Lung (tissue), 12 donors: ENCODE measurements around the gene OR2V1. TPM values are rescaled to one million over a fixed set of nuclear protein-coding genes. Genes with fewer than 3 reads are reported as not detected.
"Not testable (repeated sequence)": the region's sequence is repeated elsewhere in the genome, so short reads cannot be mapped to it uniquely, and the experiment has no call there.

Source experiments
- ATAC-seq: fragments of 200-7000 bp; cut with Tn5 transposase; one replicate; pipeline ENCODE4 v1.9.1; 2020; ENCODE audit warnings: moderate number of reproducible peaks; ENCODE audit not compliant: insufficient read depth, low FRiP score
- DNase-seq, 3 donors: peaks; one replicate each; pipeline ENCODE4 v3.0.0-alpha.2; 2013 to 2017
- H3K27ac ChIP-seq, 2 donors: one replicate each; pipeline ENCODE4 v1.5.1; 2013; ENCODE audit warnings: mild to moderate bottlenecking in 2 of 2, moderate library complexity in 2 of 2, control low read depth in 1 of 2, inconsistent platforms in 1 of 2, low read depth in 1 of 2, low read length in 1 of 2
- H3K27me3 ChIP-seq, 3 donors: one replicate each; pipeline ENCODE4 v1.5.1; 2013; ENCODE audit warnings: low read length in 2 of 3; ENCODE audit not compliant: control insufficient read depth in 3 of 3, insufficient read depth in 3 of 3
- H3K36me3 ChIP-seq, 4 donors: one replicate each; pipeline ENCODE4 v1.5.1; 2013; ENCODE audit warnings: low read length in 4 of 4, mild to moderate bottlenecking in 1 of 4, moderate library complexity in 1 of 4; ENCODE audit not compliant: control insufficient read depth in 4 of 4, insufficient read depth in 4 of 4
- H3K4me1 ChIP-seq, 5 donors: one replicate each; pipeline ENCODE4 v1.5.1; 2013; ENCODE audit warnings: low read length in 5 of 5, mild to moderate bottlenecking in 2 of 5, moderate library complexity in 1 of 5; ENCODE audit not compliant: control insufficient read depth in 5 of 5, insufficient read depth in 5 of 5
- H3K4me3 ChIP-seq: one replicate; pipeline ENCODE4 v1.5.1; 2013; ENCODE audit warnings: mild to moderate bottlenecking, control low read depth, moderate library complexity
- H3K9ac ChIP-seq, 2 donors: one replicate each; pipeline ENCODE4 v1.5.1; 2013; ENCODE audit warnings: low read length in 2 of 2, control low read depth in 1 of 2; ENCODE audit not compliant: insufficient read depth in 1 of 2
- H3K9me3 ChIP-seq, 4 donors: one replicate each; pipeline ENCODE4 v1.5.1; 2013; ENCODE audit warnings: low read length in 3 of 4, mild to moderate bottlenecking in 1 of 4, moderate library complexity in 1 of 4; ENCODE audit not compliant: control insufficient read depth in 4 of 4, insufficient read depth in 3 of 4
- CTCF ChIP-seq: IDR thresholded peaks from 2 replicates; pipeline ENCODE4 v1.5.1; 2012; ENCODE audit warnings: mild to moderate bottlenecking; ENCODE audit errors: control extremely low read depth, extremely low read depth
- WGBS, 2 donors: extraction: QIAGEN DNeasy Blood & Tissue Kit; methylation state at CpG; one replicate each; pipeline ENCODE4 v1.1.7; 2013; 5-methylcytosine and 5-hydroxymethylcytosine counted together
- polyA plus RNA-seq, 2 donors: library from polyadenylated mRNA; stranded (reverse); fragments of 200-250 nt; gene quantifications; one replicate each; pipeline ENCODE4 v1.2.1, GENCODE V29; 2013
- total RNA-seq, 2 donors: library from RNA; depleted of rRNA in 1 of 2; stranded (reverse); fragments of >200 nt in 1 of 2; gene quantifications; one replicate each; pipeline ENCODE4 v1.2.1, GENCODE V29; 2014 to 2021
- donor health status: control.
- donor health status: control.
- donor health status: Bipolar disorder and iron deficiency.
- donor health status: healthy.
- donor health status: DM: yes; HTN: yes; CAD: no.

OR2V1 gene
- total and polyA plus RNA-seq, 4 donors, result not detected

GRCh38 chr5:181105391-181106025, 25.5 kb downstream of the OR2V1 start:
- H3K36me3 ChIP-seq, result no peaks in the 10 kb centered on the region
- peaks cover 0 to under 1% (median 0%) of the 10 kb centered on the region in 4 donors for H3K9me3 ChIP-seq
- no peak overlapping the region for H3K4me3 ChIP-seq
- peaks cover 4 to 43% (median 16%) of the 10 kb centered on the region in 3 donors for H3K27me3 ChIP-seq
- no peak for ATAC-seq
- H3K27ac ChIP-seq, result no peak overlapping the region
- H3K9ac ChIP-seq, result no peak overlapping the region
- TF ChIP-seq CTCF, result no peak
- WGBS, 2 donors, result 49 to 66% methylated on average over 7 of the region's 7 CpGs
- H3K4me1 ChIP-seq, result peaks cover 0 to under 1% (median 0%) of the 10 kb centered on the region in 5 donors
- DNase-seq, result no peak

- 23 to 68% methylated on average over 11 to 20 of the region's 20 CpGs for WGBS, 2 donors
- H3K9ac ChIP-seq, ATAC-seq, H3K9me3 ChIP-seq, H3K36me3 ChIP-seq, DNase-seq, H3K27ac ChIP-seq, H3K4me1 ChIP-seq, H3K4me3 ChIP-seq: not testable (repeated sequence)
- H3K27me3 ChIP-seq, result peaks cover 4 to 44% (median 21%) of the 10 kb centered on the region in 3 donors
These were observed 26.2 kb downstream of the OR2V1 start for GRCh38 chr5:181104606-181105390.

DNA sequence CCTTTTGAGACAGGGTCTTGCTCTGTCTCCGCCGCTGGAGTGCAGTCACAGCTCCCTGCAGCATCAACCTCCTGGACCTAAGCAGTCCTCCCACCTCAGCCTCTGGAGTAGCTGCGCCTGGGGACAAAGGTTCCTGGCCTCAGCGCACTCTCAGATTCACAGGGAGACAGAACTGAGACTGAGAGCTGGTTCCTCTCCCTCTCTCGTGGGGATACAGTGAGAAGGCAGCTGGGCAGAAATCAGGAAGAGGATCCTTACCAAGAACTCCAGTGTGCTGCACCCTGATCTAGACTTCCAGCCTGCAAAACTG, 26.8 kb downstream of the OR2V1 start:
- Histone ChIP-seq H3K27me3 (peaks cover 10 to 49% (median 27%) of the 10 kb centered on the region in 3 donors), H3K9me3 (peaks cover 0 to 11% (median 0%) of the 10 kb centered on the region in 4 donors)
- not testable (repeated sequence) for H3K9ac ChIP-seq, DNase-seq, H3K27ac ChIP-seq, H3K4me1 ChIP-seq, H3K4me3 ChIP-seq, ATAC-seq, H3K36me3 ChIP-seq
- WGBS, 2 donors, result 6 to 10% methylated on average over 5 of the region's 5 CpGs

DNA sequence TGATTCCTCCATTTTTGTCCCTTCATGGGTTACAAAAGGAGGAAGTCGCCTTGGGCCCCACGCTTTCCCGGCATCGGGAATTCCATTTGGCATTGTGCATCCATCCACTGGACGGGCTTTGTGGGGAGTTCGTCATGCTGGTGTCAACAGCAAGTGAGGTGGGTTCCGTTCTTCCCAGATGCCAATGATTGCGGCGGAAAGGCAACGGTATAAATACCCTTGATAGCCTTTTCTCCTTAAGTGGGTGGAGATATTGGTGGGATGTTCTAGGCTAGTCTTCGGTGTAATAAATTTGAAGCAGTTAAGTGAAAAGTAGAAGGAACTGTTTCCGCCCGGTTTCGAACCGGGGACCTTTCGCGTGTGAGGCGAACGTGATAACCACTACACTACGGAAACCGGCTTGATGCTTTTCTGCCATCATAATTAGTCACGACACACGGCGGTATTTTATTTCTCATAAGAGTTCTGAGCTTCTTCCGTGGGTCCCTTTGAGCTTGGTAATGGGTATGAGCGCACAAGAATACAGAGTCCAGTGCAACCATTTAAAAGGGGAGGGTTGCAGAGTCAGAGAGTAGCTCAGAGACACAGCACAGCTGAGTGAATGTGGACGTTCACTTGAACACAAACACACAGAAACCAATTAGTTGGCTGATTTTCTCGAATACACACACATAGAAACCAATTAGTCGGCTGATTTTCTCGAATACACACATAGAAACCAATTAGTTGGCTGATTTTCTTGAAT, 28.9 kb downstream of the OR2V1 start:
- not testable (repeated sequence) for H3K27ac ChIP-seq

DNA sequence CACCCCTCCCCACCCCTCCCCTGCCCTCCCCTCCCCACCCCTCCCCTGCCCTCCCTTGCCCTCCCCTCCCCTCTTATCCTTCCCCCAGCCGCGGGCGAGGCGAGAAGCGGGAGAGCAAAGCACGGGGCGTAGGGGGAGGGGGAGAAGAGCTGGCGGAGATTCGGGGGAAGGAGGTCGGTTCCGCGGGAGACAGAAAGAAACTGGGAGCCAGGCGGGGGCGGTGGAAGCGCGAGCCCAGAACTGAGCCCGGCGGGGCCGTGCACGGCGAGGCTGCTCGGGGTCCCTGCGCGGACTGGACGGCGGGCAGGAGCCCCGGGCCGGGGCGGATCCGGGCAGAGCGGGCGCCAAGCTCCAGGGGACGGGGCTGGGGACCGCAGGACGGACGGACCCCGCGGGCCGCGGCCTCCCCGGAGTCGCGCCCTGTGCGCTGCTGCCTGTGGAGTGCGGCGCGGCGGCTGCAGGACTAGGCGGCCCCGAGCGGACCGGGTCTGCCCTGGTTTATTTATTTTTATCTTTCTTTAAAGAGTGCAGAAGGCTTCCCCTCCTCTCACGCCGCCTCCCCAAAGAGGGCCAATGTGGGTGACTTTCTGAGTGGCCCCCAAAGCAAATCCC, 29.8 kb downstream of the OR2V1 start:
- not testable (repeated sequence) for H3K4me1 ChIP-seq, H3K36me3 ChIP-seq, H3K27ac ChIP-seq, DNase-seq, H3K9ac ChIP-seq, ATAC-seq, H3K4me3 ChIP-seq
- Histone ChIP-seq H3K9me3 (peaks cover 0 to 11% (median 0%) of the 10 kb centered on the region in 4 donors), H3K27me3 (peaks cover 9 to 38% (median 28%) of the 10 kb centered on the region in 3 donors)
- 3% methylated on average over 10 of the region's 54 CpGs; no CpG with 5 or more reads in 1 of the 2 donors for WGBS, 2 donors

More for the DNA sequence above, 28.9 kb downstream of the OR2V1 start:
- peaks cover 0 to 11% (median 0%) of the 10 kb centered on the region in 4 donors for H3K9me3 ChIP-seq
- ATAC-seq, H3K4me3 ChIP-seq, H3K4me1 ChIP-seq, H3K9ac ChIP-seq, DNase-seq, H3K36me3 ChIP-seq: not testable (repeated sequence)
- H3K27me3 ChIP-seq, result peaks cover 9 to 39% (median 28%) of the 10 kb centered on the region in 3 donors
- WGBS, 2 donors, result no CpG with 5 or more reads among the region's 30 CpGs
